H1 (cell line): ENCODE measurements around the gene PLEKHA5. TPM values are rescaled to one million over a fixed set of nuclear protein-coding genes. Genes with fewer than 3 reads are reported as not detected.
A peak's percentile ranks its signal among the peaks of the same experiment; 100 is the strongest.

Experiments used
- CTCF ChIA-PET: fragments of 300-600 bp; sonication (Branson Sonifier 250); formaldehyde crosslinking; loops from one replicate; lab custom pipeline; 2021; ENCODE audit not compliant: partially characterized antibody; lab: Charles Lee
- POLR2A ChIA-PET: fragments of 300-600 bp; sonication (Branson Sonifier 250); formaldehyde crosslinking; loops from one replicate; lab custom pipeline; 2021; ENCODE audit warnings: inconsistent platforms; ENCODE audit not compliant: partially characterized antibody; lab: Charles Lee
- DNase-seq, 2 experiments: peaks; one replicate each; pipeline versions ENCODE4 v3.0.0 to v3.0.0-alpha.2; 2010 to 2022; ENCODE audit warnings: low spot score in 2 of 2, low read depth in 1 of 2, mixed read lengths in 1 of 2
- FAIRE-seq: peaks from 2 replicates; lab custom pipeline; 2011; peaks lifted over from hg19 to GRCh38; lab: Jason Lieb, UNC
- H2AFZ ChIP-seq: 2 replicates; pipeline ENCODE4 v1.8.1; 2012; ENCODE audit warnings: low read length, inconsistent platforms
- H2AK5ac ChIP-seq: 2 replicates; pipeline ENCODE4 v1.6.1; 2013; ENCODE audit warnings: low read depth, low read length
- H2BK120ac ChIP-seq: replicated peaks from 2 replicates; pipeline ENCODE3; 2013; ENCODE audit warnings: low read depth, low read length, inconsistent platforms
- H2BK12ac ChIP-seq: 2 replicates; pipeline ENCODE4 v1.6.1; 2013; ENCODE audit warnings: low read depth, low read length
- H2BK15ac ChIP-seq: 2 replicates; pipeline ENCODE4 v1.6.1; 2013; ENCODE audit warnings: low read length
- H2BK20ac ChIP-seq: 2 replicates; pipeline ENCODE4 v1.6.1; 2013; ENCODE audit warnings: low read length
- H2BK5ac ChIP-seq: 2 replicates; pipeline ENCODE4 v1.6.1; 2013; ENCODE audit warnings: low read depth, low read length
- H3K14ac ChIP-seq: 2 replicates; pipeline ENCODE4 v1.6.1; 2013; ENCODE audit warnings: inconsistent platforms; ENCODE audit not compliant: insufficient read length
- H3K18ac ChIP-seq: 2 replicates; pipeline ENCODE4 v1.6.1; 2013; ENCODE audit warnings: low read length; ENCODE audit errors: extremely low read depth
- H3K23ac ChIP-seq: 2 replicates; pipeline ENCODE4 v1.6.1; 2013; ENCODE audit warnings: inconsistent platforms; ENCODE audit not compliant: insufficient read length
- H3K23me2 ChIP-seq: 2 replicates; pipeline ENCODE4 v1.6.1; 2013; ENCODE audit warnings: low read depth, low read length
- H3K27ac ChIP-seq: 2 replicates; pipeline ENCODE4 v1.6.1; 2011; ENCODE audit warnings: low read depth, low read length, inconsistent platforms
- H3K27me3 ChIP-seq, 4 experiments: replicated peaks in 1 of 4; 1 replicate in 1 of 4; 2 replicates in 3 of 4; pipeline versions ENCODE4 v1.6.1 to v1.8.1; 2011 to 2013; ENCODE audit warnings: low read length in 3 of 4, mild to moderate bottlenecking in 3 of 4, inconsistent platforms in 2 of 4, mixed read lengths in 2 of 4, moderate library complexity in 1 of 4; ENCODE audit not compliant: control insufficient read depth in 3 of 4, insufficient read depth in 3 of 4; ENCODE audit errors: extremely low read depth in 1 of 4
- H3K36me3 ChIP-seq, 4 experiments: 2 replicates each; pipeline versions ENCODE4 v1.6.1 to v1.8.1; 2011 to 2013; ENCODE audit warnings: mild to moderate bottlenecking in 4 of 4, low read length in 3 of 4, moderate library complexity in 2 of 4, control low read depth in 1 of 4, inconsistent platforms in 1 of 4; ENCODE audit not compliant: insufficient read depth in 4 of 4, control insufficient read depth in 2 of 4
- H3K4ac ChIP-seq: replicated peaks from 2 replicates; pipeline ENCODE3; 2013; ENCODE audit warnings: low read length, low read depth, mixed read lengths, inconsistent platforms; ENCODE audit not compliant: insufficient read length
- H3K4me1 ChIP-seq, 4 experiments: replicated peaks in 1 of 4; 1 replicate in 1 of 4; 2 replicates in 3 of 4; pipeline versions ENCODE4 v1.6.1 to v1.8.1; 2011 to 2013; ENCODE audit warnings: low read length in 3 of 4, inconsistent platforms in 2 of 4, mixed read lengths in 1 of 4; ENCODE audit not compliant: insufficient read depth in 4 of 4, control insufficient read depth in 3 of 4
- H3K4me2 ChIP-seq, 2 experiments: 2 replicates each; pipeline versions ENCODE4 v1.6.1 to v1.8.1; 2011 to 2013; ENCODE audit warnings: low read depth in 2 of 2, low read length in 2 of 2, control low read depth in 1 of 2, inconsistent platforms in 1 of 2, mild to moderate bottlenecking in 1 of 2; ENCODE audit not compliant: insufficient read depth in 1 of 2
- H3K4me3 ChIP-seq, 4 experiments: fragments of 200-600, 300-600 bp in 1 of 4; sonication (generic), shearing (Covaris generic), sonication (Bioruptor Twin) in 1 of 4; 2 replicates each; pipeline versions ENCODE4 v1.5.1 to v1.8.1; 2011 to 2016; ENCODE audit warnings: low read length in 4 of 4, low read depth in 3 of 4, control low read depth in 2 of 4, inconsistent platforms in 2 of 4, mild to moderate bottlenecking in 2 of 4, mixed read lengths in 1 of 4, moderate library complexity in 1 of 4; ENCODE audit not compliant: insufficient read depth in 2 of 4; ENCODE audit errors: extremely low read depth in 1 of 4
- H3K56ac ChIP-seq: replicated peaks from 2 replicates; pipeline ENCODE3; 2013; ENCODE audit warnings: low read depth, mild to moderate bottlenecking, mixed read lengths, low read length, inconsistent platforms; ENCODE audit not compliant: insufficient read length
- H3K79me1 ChIP-seq: 2 replicates; pipeline ENCODE4 v1.6.1; 2013; ENCODE audit warnings: low read depth, low read length, control low read depth
- H3K79me2 ChIP-seq, 2 experiments: 2 replicates each; pipeline versions ENCODE4 v1.6.1 to v1.8.1; 2012 to 2013; ENCODE audit warnings: low read length in 2 of 2, mild to moderate bottlenecking in 2 of 2, inconsistent platforms in 1 of 2; ENCODE audit not compliant: insufficient read depth in 2 of 2, control insufficient read depth in 1 of 2
- H3K9ac ChIP-seq, 4 experiments: replicated peaks in 1 of 4; 1 replicate in 1 of 4; 2 replicates in 3 of 4; pipeline versions ENCODE4 v1.6.1 to v1.8.1; 2011 to 2013; ENCODE audit warnings: low read depth in 3 of 4, low read length in 3 of 4, control low read depth in 2 of 4, mild to moderate bottlenecking in 2 of 4, moderate library complexity in 2 of 4, inconsistent platforms in 1 of 4; ENCODE audit errors: extremely low read depth in 1 of 4
- H3K9me3 ChIP-seq, 2 experiments: 2 replicates each; pipeline versions ENCODE4 v1.6.1 to v1.8.1; 2012 to 2013; ENCODE audit warnings: mild to moderate bottlenecking in 2 of 2, moderate library complexity in 2 of 2, control low read depth in 1 of 2, inconsistent platforms in 1 of 2, low read depth in 1 of 2, low read length in 1 of 2, mixed read lengths in 1 of 2; ENCODE audit not compliant: insufficient read depth in 2 of 2
- H4K20me1 ChIP-seq, 2 experiments: replicated peaks in 1 of 2; 2 replicates each; pipeline versions ENCODE3 to v1.8.1; 2011 to 2013; ENCODE audit warnings: inconsistent platforms in 2 of 2, low read length in 2 of 2, mild to moderate bottlenecking in 1 of 2; ENCODE audit not compliant: insufficient read depth in 2 of 2, control insufficient read depth in 1 of 2
- H4K5ac ChIP-seq: 2 replicates; pipeline ENCODE4 v1.6.1; 2013; ENCODE audit warnings: low read length, low read depth, mixed read lengths, inconsistent platforms; ENCODE audit not compliant: insufficient read length
- H4K8ac ChIP-seq: 2 replicates; pipeline ENCODE4 v1.8.0; 2013; ENCODE audit warnings: mild to moderate bottlenecking, moderate library complexity, low read length, inconsistent platforms; ENCODE audit not compliant: insufficient read depth; ENCODE audit errors: extremely low read depth
- H4K91ac ChIP-seq: replicated peaks from 2 replicates; pipeline ENCODE3; 2013; ENCODE audit warnings: low read length, mixed read lengths, inconsistent platforms; ENCODE audit not compliant: insufficient read length
- ASH2L ChIP-seq: fragments of 200-600, 300-600 bp; sonication (generic); IDR thresholded peaks from one replicate; pipeline ENCODE4 v1.7.1; 2017; ENCODE audit warnings: low read length
- BRCA1 ChIP-seq: IDR thresholded peaks from 2 replicates; pipeline ENCODE4 v1.6.1; 2012; ENCODE audit warnings: low read depth, low read length, improper control_type of control experiment
- CEBPB ChIP-seq: IDR thresholded peaks from 2 replicates; pipeline ENCODE4 v1.6.1; 2012; ENCODE audit warnings: low read depth, low read length
- RXRA ChIP-seq: IDR thresholded peaks from 2 replicates; pipeline ENCODE4 v1.6.1; 2011; ENCODE audit warnings: low read depth, mild to moderate bottlenecking, low read length, moderate library complexity; ENCODE audit not compliant: insufficient read depth
- WGBS, 2 experiments: shearing (Covaris generic) in 1 of 2; methylation state at CpG; one replicate each; pipeline versions ENCODE4 v1.1.6 to v1.1.7; 2013 to 2015; ENCODE audit warnings: low lambda C conversion rate in 2 of 2, mixed read lengths in 2 of 2, inconsistent platforms in 1 of 2, low coverage in 1 of 2, missing lambda C conversion rate in 1 of 2; ENCODE audit not compliant: insufficient replicate concordance in 2 of 2, insufficient coverage in 1 of 2, insufficient read length in 1 of 2; ENCODE audit errors: extremely low coverage in 1 of 2, missing lambda C conversion rate in 1 of 2; 5-methylcytosine and 5-hydroxymethylcytosine counted together
- polyA plus RNA-seq, 7 experiments: library from polyadenylated mRNA; depleted of rRNA in 3 of 7; stranded (reverse) in 5 of 7; unstranded in 2 of 7; fragments of >200 nt in 5 of 7; fragments of 200-250 nt in 2 of 7; gene quantifications; 1 replicate in 5 of 7; 2 replicates in 1 of 7; 4 replicates in 1 of 7; pipeline versions ENCODE4 v1.2.1 to v1.2.3, GENCODE V29; 2011 to 2013; ENCODE audit warnings: missing spikeins in 2 of 7, mixed read lengths in 2 of 7
- total RNA-seq: library from RNA; stranded (reverse); fragmentation: NEBNext Ultra II Directional; extraction: Animal tissue kit (Norgen Biotek cat#: 25700); gene quantifications from 2 replicates; pipeline ENCODE4 v1.2.1, GENCODE V29; 2021

The PLEKHA5 gene
- total and polyA plus RNA-seq, 2 of the 8 experiments (the other 6 are each of a cell fraction or from before 2014, with no cell fraction given) = 17.2 to 66.1 TPM

DNA sequence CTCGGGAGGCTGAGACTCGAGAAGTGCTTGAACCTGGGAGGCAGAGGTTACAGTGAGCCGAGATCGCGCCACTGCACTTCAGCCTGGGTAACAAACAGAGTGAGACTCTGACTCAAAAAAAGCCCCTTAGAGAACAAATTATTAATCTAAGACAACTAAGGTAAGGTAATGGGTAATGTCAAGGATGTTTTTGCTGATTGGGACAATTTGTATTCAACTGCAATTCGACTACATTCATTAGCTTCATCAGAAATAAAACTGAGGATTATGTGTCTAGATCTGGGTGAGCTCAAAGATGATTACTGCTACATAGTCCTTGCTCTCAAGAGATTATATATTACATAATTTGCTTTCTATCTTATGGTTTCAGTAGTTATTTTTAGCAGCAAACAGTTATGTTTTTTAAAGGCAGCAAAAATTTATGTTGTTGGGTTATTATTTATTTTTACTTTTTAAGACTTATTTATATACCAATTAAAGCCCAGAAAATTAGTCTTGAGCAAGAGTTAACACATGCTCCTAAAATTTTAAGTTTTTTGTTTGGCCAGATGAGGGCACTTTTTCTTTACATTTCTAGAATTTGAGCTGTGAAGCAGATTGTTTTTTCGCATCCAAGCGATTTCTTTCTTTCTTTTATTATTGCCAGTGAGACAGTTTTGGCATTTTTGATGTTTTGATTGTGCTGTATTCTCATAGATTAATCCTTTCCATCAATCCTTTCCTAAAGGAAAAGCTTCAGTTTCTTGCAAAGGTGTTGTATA, 52.3 kb downstream of the PLEKHA5 start:
- H2AFZ ChIP-seq = no peak overlapping the region
- no peak overlapping the region for H3K23ac ChIP-seq
- no peak overlapping the region for H3K18ac ChIP-seq
- no peak overlapping the region for H3K9ac ChIP-seq
- DNase-seq (no peak), FAIRE-seq (no peak)
- H3K4me3 ChIP-seq = no peak overlapping the region
- H3K4me1 ChIP-seq = peaks cover 0 to 19% (median 8%) of the 10 kb centered on the region in 4 experiments; a peak in 5 of 7 replicates
- no peaks in the 10 kb centered on the region for H3K23me2 ChIP-seq
- no peak overlapping the region for H3K14ac ChIP-seq
- no peak overlapping the region for H2BK120ac ChIP-seq
- no peak overlapping the region for H3K4me2 ChIP-seq
- CTCF ChIA-PET = interaction anchor here (0.5 to 1.9 kb wide), 4 partner anchors 11 to 1976 kb away, joined by 3 to 6 read pairs (median 3); no protein-coding TSS in a partner anchor
- TF ChIP-seq BRCA1 (no peak), ASH2L (no peak), CEBPB (0 out of 2 replicates have a peak, but pooled peaks have one; percentile 4), RXRA (no peak)
- no peak overlapping the region for H2AK5ac ChIP-seq
- H3K4ac ChIP-seq = no peak overlapping the region
- H4K5ac ChIP-seq = no peak overlapping the region
- H3K27ac ChIP-seq = no peak overlapping the region
- peaks cover 0 to 87% of the 10 kb centered on the region in 2 experiments; a peak in 2 of 4 replicates for H3K79me2 ChIP-seq
- POLR2A ChIA-PET = interaction anchor here (0.7 to 1.0 kb wide), 2 partner anchors 9 to 10 kb away, joined by 3 read pairs; no protein-coding TSS in a partner anchor
- H3K56ac ChIP-seq = no peak overlapping the region
- no peak overlapping the region for H4K91ac ChIP-seq
- H2BK20ac ChIP-seq = no peak overlapping the region
- H3K79me1 ChIP-seq = peaks cover 2% of the 10 kb centered on the region; the same call in 1 of the 2 replicates
- H3K36me3 ChIP-seq = peaks cover 0 to 5% (median 2%) of the 10 kb centered on the region in 4 experiments; a peak in 1 of 8 replicates
- no peak overlapping the region for H2BK5ac ChIP-seq
- H3K27me3 ChIP-seq = peaks cover 0 to 1% (median 0%) of the 10 kb centered on the region in 4 experiments; a peak in 1 of 7 replicates
- H2BK15ac ChIP-seq = no peak overlapping the region
- H4K20me1 ChIP-seq = no peaks in the 10 kb centered on the region
- H3K9me3 ChIP-seq = no peaks in the 10 kb centered on the region
- no peak overlapping the region for H4K8ac ChIP-seq
- 86% methylated on average over 8 of the region's 8 CpGs; no CpG with 5 or more reads in 1 of the 2 experiments for WGBS, 2 experiments
- no peak overlapping the region for H2BK12ac ChIP-seq
